SK-N-SH (cell line): ENCODE results near the gene ITGA6. TPM values are rescaled to one million over a fixed set of nuclear protein-coding genes. Genes with fewer than 3 reads are reported as not detected.
A peak's percentile ranks its signal among the peaks of the same experiment; 100 is the strongest.

Experiments
- CTCF ChIA-PET: fragments of 300-600, 350-600 bp; formaldehyde crosslinking; extraction: SDS; loops from one replicate; lab custom pipeline; 2021; lab: Yijun Ruan, JAX
- POLR2A ChIA-PET: fragments of 350-600 bp; sonication (Branson Sonifier 250); formaldehyde crosslinking; extraction: SDS; loops from one replicate; lab custom pipeline; 2020; ENCODE audit warnings: antibody characterized with exemption, inconsistent platforms; lab: Yijun Ruan, JAX
- DNase-seq: peaks from one replicate; pipeline ENCODE4 v3.0.0; 2012
- H2AFZ ChIP-seq: fragments of 200-600 bp; sonication (generic); 2 replicates; pipeline ENCODE4 v1.8.1; 2016; ENCODE audit warnings: antibody characterized with exemption, mild to moderate bottlenecking, low read depth
- H3F3A ChIP-seq: fragments of 200-600 bp; sonication (generic); replicated peaks from 2 replicates; pipeline ENCODE3; 2016; ENCODE audit warnings: antibody characterized with exemption, mild to moderate bottlenecking; ENCODE audit not compliant: insufficient read depth
- H3K27ac ChIP-seq, 2 experiments: fragments of 200-500 bp in 1 of 2; fragments of 200-600 bp in 1 of 2; sonication (Bioruptor generic) in 1 of 2; sonication (generic), shearing (Covaris generic) in 1 of 2; 2 replicates each; pipeline versions ENCODE4 v1.5.1 to v1.6.1; 2014 to 2016; ENCODE audit warnings: low read depth in 2 of 2, inconsistent platforms in 1 of 2, low read length in 1 of 2, mild to moderate bottlenecking in 1 of 2, mixed read lengths in 1 of 2
- H3K27me3 ChIP-seq: fragments of 200-600 bp; sonication (generic), shearing (Covaris generic); 2 replicates; pipeline ENCODE4 v1.6.1; 2016; ENCODE audit warnings: mixed run types; ENCODE audit not compliant: insufficient read depth
- H3K36me3 ChIP-seq, 2 experiments: fragments of 200-500 bp in 1 of 2; fragments of 200-600 bp in 1 of 2; sonication (Bioruptor generic) in 1 of 2; sonication (generic) in 1 of 2; replicated peaks in 1 of 2; 2 replicates each; pipeline versions ENCODE3 to v1.5.1; 2014 to 2016; ENCODE audit warnings: low read length in 1 of 2, mild to moderate bottlenecking in 1 of 2; ENCODE audit not compliant: insufficient read depth in 2 of 2, control insufficient read depth in 1 of 2
- H3K4me1 ChIP-seq, 2 experiments: fragments of 200-500 bp in 1 of 2; fragments of 200-600 bp in 1 of 2; sonication (Bioruptor generic) in 1 of 2; sonication (generic), shearing (Covaris generic) in 1 of 2; 2 replicates each; pipeline versions ENCODE4 v1.5.1 to v1.6.1; 2014 to 2016; ENCODE audit warnings: low read depth in 1 of 2, low read length in 1 of 2, mixed run types in 1 of 2; ENCODE audit not compliant: insufficient read depth in 2 of 2, control insufficient read depth in 1 of 2
- H3K4me2 ChIP-seq: fragments of 200-600 bp; sonication (generic), shearing (Covaris generic); 2 replicates; pipeline ENCODE4 v1.6.1; 2017; ENCODE audit warnings: mixed run types
- H3K4me3 ChIP-seq, 2 experiments: fragments of 200-500 bp in 1 of 2; fragments of 200-600 bp in 1 of 2; sonication (Bioruptor generic) in 1 of 2; sonication (generic), shearing (Covaris generic) in 1 of 2; 2 replicates each; pipeline versions ENCODE4 v1.5.1 to v1.8.1; 2014 to 2016; ENCODE audit warnings: low read depth in 2 of 2, inconsistent platforms in 1 of 2, low read length in 1 of 2, mild to moderate bottlenecking in 1 of 2, mixed read lengths in 1 of 2, moderate library complexity in 1 of 2
- H3K79me2 ChIP-seq: fragments of 200-600 bp; sonication (generic); 2 replicates; pipeline ENCODE4 v1.8.1; 2017; ENCODE audit warnings: mild to moderate bottlenecking; ENCODE audit not compliant: insufficient read depth
- H3K9ac ChIP-seq: fragments of 200-600 bp; sonication (generic); 2 replicates; pipeline ENCODE4 v1.6.1; 2017; ENCODE audit warnings: mixed run types
- H3K9me2 ChIP-seq: fragments of 200-600 bp; sonication (generic); 2 replicates; pipeline ENCODE4 v1.6.1; 2017; ENCODE audit warnings: mixed run types
- H3K9me3 ChIP-seq: fragments of 200-600 bp; sonication (generic); 2 replicates; pipeline ENCODE4 v1.6.1; 2017; ENCODE audit warnings: mixed run types, mild to moderate bottlenecking, moderate library complexity
- H4K20me1 ChIP-seq: fragments of 200-600 bp; sonication (generic); 2 replicates; pipeline ENCODE4 v1.6.1; 2017; ENCODE audit warnings: mild to moderate bottlenecking, mixed run types; ENCODE audit not compliant: insufficient read depth
- ELF1 ChIP-seq: IDR thresholded peaks from 2 replicates; pipeline ENCODE4 v1.4.0; 2012
- EP300 ChIP-seq, 2 experiments: IDR thresholded peaks; 2 replicates each; pipeline versions ENCODE4 v1.4.0 to v1.6.1; 2012; ENCODE audit warnings: borderline replicate concordance in 1 of 2, low read depth in 1 of 2, low read length in 1 of 2
- FOSL2 ChIP-seq: IDR thresholded peaks from 2 replicates; pipeline ENCODE4 v1.4.0; 2012; ENCODE audit warnings: low read depth, mild to moderate bottlenecking, moderate library complexity, borderline replicate concordance
- FOXJ3 ChIP-seq: sonication (generic); formaldehyde crosslinking; IDR thresholded peaks from 2 replicates; pipeline ENCODE4 v1.5.1; 2020; ENCODE audit warnings: mild to moderate bottlenecking, missing genetic modification reagents
- FOXM1 ChIP-seq: IDR thresholded peaks from 2 replicates; pipeline ENCODE4 v1.4.0; 2012; ENCODE audit warnings: low read depth, mild to moderate bottlenecking
- GATA2 ChIP-seq: sonication (generic); formaldehyde crosslinking; IDR thresholded peaks from 2 replicates; pipeline ENCODE4 v1.5.0; 2020; ENCODE audit warnings: mild to moderate bottlenecking, missing genetic modification reagents
- MEF2A ChIP-seq: IDR thresholded peaks from 2 replicates; pipeline ENCODE4 v1.4.0; 2012; ENCODE audit warnings: low read depth, borderline replicate concordance
- MXI1 ChIP-seq: IDR thresholded peaks from 2 replicates; pipeline ENCODE4 v1.6.1; 2012; ENCODE audit warnings: mild to moderate bottlenecking, low read depth, low read length, improper control_type of control experiment
- NRF1 ChIP-seq: IDR thresholded peaks from 2 replicates; pipeline ENCODE4 v1.6.1; 2012; ENCODE audit warnings: low read depth, mild to moderate bottlenecking, low read length
- POLR2AphosphoS5 ChIP-seq: IDR thresholded peaks from 2 replicates; pipeline ENCODE4 v1.6.1; 2012; ENCODE audit warnings: low read depth, low read length
- RAD21 ChIP-seq: IDR thresholded peaks from 2 replicates; pipeline ENCODE4 v1.6.1; 2012; ENCODE audit warnings: mild to moderate bottlenecking, low read length
- RCOR1 ChIP-seq: fragments of 150-350 bp; IDR thresholded peaks from 2 replicates; pipeline ENCODE4 v1.6.1; 2017; ENCODE audit warnings: antibody characterized with exemption, low read length
- RFX5 ChIP-seq: IDR thresholded peaks from 2 replicates; pipeline ENCODE4 v1.6.1; 2012; ENCODE audit warnings: mild to moderate bottlenecking, improper control_type of control experiment, low read length
- RXRA ChIP-seq: IDR thresholded peaks from 2 replicates; pipeline ENCODE4 v1.4.0; 2012; ENCODE audit warnings: low read depth, mild to moderate bottlenecking, borderline replicate concordance
- SMC3 ChIP-seq: IDR thresholded peaks from 2 replicates; pipeline ENCODE4 v1.6.1; 2012; ENCODE audit warnings: low read depth, low read length, improper control_type of control experiment
- TAF1 ChIP-seq: IDR thresholded peaks from 2 replicates; pipeline ENCODE4 v1.6.1; 2012; ENCODE audit warnings: low read depth, mild to moderate bottlenecking, low read length, moderate library complexity, borderline replicate concordance
- TEAD4 ChIP-seq: IDR thresholded peaks from 2 replicates; pipeline ENCODE4 v1.4.0; 2012; ENCODE audit warnings: mild to moderate bottlenecking, borderline replicate concordance; ENCODE audit not compliant: insufficient read depth
- YY1 ChIP-seq: IDR thresholded peaks from 2 replicates; pipeline ENCODE4 v1.4.0; 2012; ENCODE audit warnings: low read depth, mild to moderate bottlenecking
- WGBS: methylation state at CpG from one replicate; pipeline ENCODE4 v1.1.6; 2017; ENCODE audit warnings: low lambda C conversion rate; 5-methylcytosine and 5-hydroxymethylcytosine counted together
- polyA plus RNA-seq, 3 experiments: library from polyadenylated mRNA; depleted of rRNA; stranded (reverse); fragments of >200 nt; gene quantifications; 2 replicates each; pipeline ENCODE4 v1.2.3, GENCODE V29; 2012
- TF ChIP-seq, protein P1 (sequence below): IDR thresholded peaks from 2 replicates; pipeline ENCODE4 v1.4.0; 2012; ENCODE audit warnings: low read depth, borderline replicate concordance
- TF ChIP-seq, protein P2 (sequence below): IDR thresholded peaks from 2 replicates; pipeline ENCODE4 v1.4.0; 2012; ENCODE audit warnings: low read depth
- TF ChIP-seq, protein P3 (sequence below): fragments of 150-350 bp; IDR thresholded peaks from 2 replicates; pipeline ENCODE4 v1.6.1; 2016; ENCODE audit warnings: mild to moderate bottlenecking, low read depth, low read length
- TF ChIP-seq, protein P4 (sequence below): fragments of 150-350 bp; IDR thresholded peaks from 2 replicates; pipeline ENCODE4 v1.6.1; 2017; ENCODE audit warnings: antibody characterized with exemption, low read length, low read depth, borderline replicate concordance
- TF ChIP-seq, protein P5 (sequence below): IDR thresholded peaks from 2 replicates; pipeline ENCODE4; 2012

ITGA6 gene
- polyA plus RNA-seq, 1 of the 3 experiments (the other 2 are of a cell fraction), result 26.0 TPM

DNA sequence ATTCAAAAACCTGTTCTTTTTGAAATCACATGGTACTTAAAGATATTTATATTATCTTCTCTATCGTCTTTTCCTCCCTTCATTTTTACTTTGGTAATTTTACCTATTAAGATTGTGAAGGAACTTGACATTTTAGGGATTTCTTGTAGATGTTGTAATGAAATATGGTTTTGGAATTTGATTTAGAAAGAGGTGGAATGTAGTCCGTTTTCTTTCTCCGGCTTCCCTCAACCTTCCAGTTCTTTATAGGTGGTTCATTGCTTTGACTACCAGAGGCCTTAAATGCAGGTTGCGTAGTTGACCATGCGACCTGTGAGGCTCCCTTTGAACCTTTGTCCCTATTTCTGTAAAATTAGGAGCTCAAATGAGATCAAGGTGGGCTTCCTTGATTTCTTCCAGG is 24.5 kb downstream of the ITGA6 start:
- H3K4me1 ChIP-seq, result peaks cover 0 to 11% of the 10 kb centered on the region in 2 experiments; a peak in 1 of 4 replicates
- CTCF ChIA-PET, result interaction anchor here (0.7 to 4.1 kb wide), 5 partner anchors 10 to 745 kb away, joined by 3 to 31 read pairs (median 5); no protein-coding TSS in a partner anchor

DNA sequence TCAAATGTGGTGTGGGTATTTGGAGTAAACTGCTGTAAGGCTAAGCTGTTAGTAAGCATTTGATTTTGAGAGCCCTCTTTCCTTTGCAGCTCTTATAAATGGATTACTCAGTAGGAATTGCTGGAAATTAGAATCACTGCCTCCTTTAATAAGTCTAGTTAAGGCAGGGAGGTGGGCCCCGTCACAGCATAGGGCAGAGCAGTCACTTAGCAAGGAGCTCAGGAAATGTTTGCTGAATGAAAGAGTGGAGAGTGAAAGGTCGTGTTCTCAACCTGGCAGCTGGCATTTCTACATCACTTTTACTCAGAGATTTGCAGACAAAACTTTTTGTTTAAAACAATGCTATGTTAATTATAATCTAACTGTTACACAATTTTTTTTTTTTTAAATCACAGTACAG is 25.5 kb downstream of the ITGA6 start:
- CTCF ChIA-PET, result interaction anchor here (0.6 to 4.1 kb wide), 7 partner anchors 9 to 1524 kb away, joined by 3 to 31 read pairs (median 5); partner anchors contain the start of gene GORASP2
- POLR2A ChIA-PET, result no interaction called here
- TF ChIP-seq TEAD4, result no peak
- TF ChIP-seq NRF1, result no peak
- TF ChIP-seq, protein P1, sequence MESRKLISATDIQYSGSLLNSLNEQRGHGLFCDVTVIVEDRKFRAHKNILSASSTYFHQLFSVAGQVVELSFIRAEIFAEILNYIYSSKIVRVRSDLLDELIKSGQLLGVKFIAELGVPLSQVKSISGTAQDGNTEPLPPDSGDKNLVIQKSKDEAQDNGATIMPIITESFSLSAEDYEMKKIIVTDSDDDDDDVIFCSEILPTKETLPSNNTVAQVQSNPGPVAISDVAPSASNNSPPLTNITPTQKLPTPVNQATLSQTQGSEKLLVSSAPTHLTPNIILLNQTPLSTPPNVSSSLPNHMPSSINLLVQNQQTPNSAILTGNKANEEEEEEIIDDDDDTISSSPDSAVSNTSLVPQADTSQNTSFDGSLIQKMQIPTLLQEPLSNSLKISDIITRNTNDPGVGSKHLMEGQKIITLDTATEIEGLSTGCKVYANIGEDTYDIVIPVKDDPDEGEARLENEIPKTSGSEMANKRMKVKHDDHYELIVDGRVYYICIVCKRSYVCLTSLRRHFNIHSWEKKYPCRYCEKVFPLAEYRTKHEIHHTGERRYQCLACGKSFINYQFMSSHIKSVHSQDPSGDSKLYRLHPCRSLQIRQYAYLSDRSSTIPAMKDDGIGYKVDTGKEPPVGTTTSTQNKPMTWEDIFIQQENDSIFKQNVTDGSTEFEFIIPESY, result no peak
- TF ChIP-seq, protein P2, sequence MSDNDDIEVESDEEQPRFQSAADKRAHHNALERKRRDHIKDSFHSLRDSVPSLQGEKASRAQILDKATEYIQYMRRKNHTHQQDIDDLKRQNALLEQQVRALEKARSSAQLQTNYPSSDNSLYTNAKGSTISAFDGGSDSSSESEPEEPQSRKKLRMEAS, result no peak
- no peak for TF ChIP-seq YY1
- TF ChIP-seq SMC3, result no peak
- no peak for TF ChIP-seq RCOR1
- TF ChIP-seq MEF2A, result no peak
- TF ChIP-seq, protein P3, sequence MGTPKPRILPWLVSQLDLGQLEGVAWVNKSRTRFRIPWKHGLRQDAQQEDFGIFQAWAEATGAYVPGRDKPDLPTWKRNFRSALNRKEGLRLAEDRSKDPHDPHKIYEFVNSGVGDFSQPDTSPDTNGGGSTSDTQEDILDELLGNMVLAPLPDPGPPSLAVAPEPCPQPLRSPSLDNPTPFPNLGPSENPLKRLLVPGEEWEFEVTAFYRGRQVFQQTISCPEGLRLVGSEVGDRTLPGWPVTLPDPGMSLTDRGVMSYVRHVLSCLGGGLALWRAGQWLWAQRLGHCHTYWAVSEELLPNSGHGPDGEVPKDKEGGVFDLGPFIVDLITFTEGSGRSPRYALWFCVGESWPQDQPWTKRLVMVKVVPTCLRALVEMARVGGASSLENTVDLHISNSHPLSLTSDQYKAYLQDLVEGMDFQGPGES, result no peak
- TF ChIP-seq POLR2AphosphoS5, result no peak

More for the DNA sequence above, 24.5 kb downstream of the ITGA6 start:
- TF ChIP-seq, protein P4, sequence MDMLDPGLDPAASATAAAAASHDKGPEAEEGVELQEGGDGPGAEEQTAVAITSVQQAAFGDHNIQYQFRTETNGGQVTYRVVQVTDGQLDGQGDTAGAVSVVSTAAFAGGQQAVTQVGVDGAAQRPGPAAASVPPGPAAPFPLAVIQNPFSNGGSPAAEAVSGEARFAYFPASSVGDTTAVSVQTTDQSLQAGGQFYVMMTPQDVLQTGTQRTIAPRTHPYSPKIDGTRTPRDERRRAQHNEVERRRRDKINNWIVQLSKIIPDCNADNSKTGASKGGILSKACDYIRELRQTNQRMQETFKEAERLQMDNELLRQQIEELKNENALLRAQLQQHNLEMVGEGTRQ, result no peak
- TF ChIP-seq FOXJ3 (no peak), RFX5 (no peak), RXRA (no peak), EP300 (IDR thresholded peaks at IDR 0.05; ENCODE audit: borderline replicate concordance in 1 of 2, low read depth in 1 of 2, low read length in 1 of 2) (no peak), ELF1 (no peak), MEF2A (no peak), GATA2 (CRISPR knock-in tag) (no peak), TAF1 (no peak), POLR2AphosphoS5 (no peak), MXI1 (no peak), RAD21 (no peak), FOSL2 (no peak), FOXM1 (no peak)
- TF ChIP-seq, protein P1, result no peak
- TF ChIP-seq, protein P5, sequence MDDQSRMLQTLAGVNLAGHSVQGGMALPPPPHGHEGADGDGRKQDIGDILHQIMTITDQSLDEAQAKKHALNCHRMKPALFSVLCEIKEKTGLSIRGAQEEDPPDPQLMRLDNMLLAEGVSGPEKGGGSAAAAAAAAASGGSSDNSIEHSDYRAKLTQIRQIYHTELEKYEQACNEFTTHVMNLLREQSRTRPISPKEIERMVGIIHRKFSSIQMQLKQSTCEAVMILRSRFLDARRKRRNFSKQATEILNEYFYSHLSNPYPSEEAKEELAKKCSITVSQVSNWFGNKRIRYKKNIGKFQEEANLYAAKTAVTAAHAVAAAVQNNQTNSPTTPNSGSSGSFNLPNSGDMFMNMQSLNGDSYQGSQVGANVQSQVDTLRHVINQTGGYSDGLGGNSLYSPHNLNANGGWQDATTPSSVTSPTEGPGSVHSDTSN, result no peak
- Histone ChIP-seq H3F3A (no peaks in the 10 kb centered on the region), H3K4me3 (no peak overlapping the region), H3K9ac (no peak overlapping the region), H2AFZ (no peak overlapping the region), H3K9me2 (no peaks in the 10 kb centered on the region), H3K79me2 (peaks cover 98% of the 10 kb centered on the region), H4K20me1 (peaks cover 9% of the 10 kb centered on the region; the same call in 1 of the 2 replicates), H3K27ac (no peak overlapping the region), H3K9me3 (no peaks in the 10 kb centered on the region), H3K27me3 (no peaks in the 10 kb centered on the region), H3K36me3 (no peaks in the 10 kb centered on the region), H3K4me2 (no peak overlapping the region)
- WGBS, result 95% methylated on average over 5 of the region's 5 CpGs
- POLR2A ChIA-PET, result no interaction called here
- DNase-seq, result no peak

More for the DNA sequence above, 25.5 kb downstream of the ITGA6 start:
- no peaks in the 10 kb centered on the region for H3K9me3 ChIP-seq
- no peak overlapping the region for H3K4me2 ChIP-seq
- no peak overlapping the region for H3K4me3 ChIP-seq
- no peaks in the 10 kb centered on the region for H3K9me2 ChIP-seq
- H3K27ac ChIP-seq, result 0 out of 4 replicates have a peak overlapping the region, but pooled peaks of 1 of the 2 experiments have one; percentile 5
- H3K27me3 ChIP-seq, result no peaks in the 10 kb centered on the region
- H3K4me1 ChIP-seq, result peaks cover 0 to 11% of the 10 kb centered on the region in 2 experiments; a peak in 1 of 4 replicates
- H3F3A ChIP-seq, result no peaks in the 10 kb centered on the region
- 91% methylated on average over 2 of the region's 2 CpGs for WGBS
- peaks cover 96% of the 10 kb centered on the region for H3K79me2 ChIP-seq
- H3K9ac ChIP-seq, result no peak overlapping the region
- H4K20me1 ChIP-seq, result peaks cover 9% of the 10 kb centered on the region; the same call in 1 of the 2 replicates
- H3K36me3 ChIP-seq, result no peaks in the 10 kb centered on the region
- H2AFZ ChIP-seq, result no peak overlapping the region
- DNase-seq, result no peak
